BLaER1 (cell line): Measurements from ENCODE around the gene PANK1.

Source experiments
- H3K27ac ChIP-seq: shearing (Covaris generic); formaldehyde crosslinking; 2 replicates; pipeline ENCODE4 v1.8.1; 2022
- H3K27me3 ChIP-seq: shearing (Covaris generic); formaldehyde crosslinking; 2 replicates; pipeline ENCODE4 v1.8.1; 2022
- H3K36me3 ChIP-seq: shearing (Covaris generic); formaldehyde crosslinking; 2 replicates; pipeline ENCODE4 v1.8.1; 2022
- H3K4me1 ChIP-seq: shearing (Covaris generic); formaldehyde crosslinking; 2 replicates; pipeline ENCODE4 v1.8.1; 2022
- H3K4me2 ChIP-seq: shearing (Covaris generic); formaldehyde crosslinking; 2 replicates; pipeline ENCODE4 v1.8.1; 2022
- H3K4me3 ChIP-seq: shearing (Covaris generic); formaldehyde crosslinking; 2 replicates; pipeline ENCODE4 v1.8.1; 2022
- H3K9ac ChIP-seq: shearing (Covaris generic); formaldehyde crosslinking; 2 replicates; pipeline ENCODE4 v1.8.1; 2022
- H3K9me3 ChIP-seq: shearing (Covaris generic); formaldehyde crosslinking; 2 replicates; pipeline ENCODE4 v1.8.1; 2022
- H4K20me1 ChIP-seq: shearing (Covaris generic); formaldehyde crosslinking; 2 replicates; pipeline ENCODE4 v1.8.1; 2022
- Cebpa-rat ChIP-seq: shearing (Covaris generic); IDR thresholded peaks from 2 replicates; pipeline ENCODE4 v1.8.1; 2022

Gene PANK1

GRCh38 chr10:89588671-89589070 is 56.4 kb downstream of the PANK1 start:
- peaks cover 61% of the 10 kb centered on the region for H3K36me3 ChIP-seq
- no peak overlapping the region for H3K4me3 ChIP-seq
- H3K9ac ChIP-seq, result no peak overlapping the region
- H3K4me2 ChIP-seq, result no peak overlapping the region
- no peaks in the 10 kb centered on the region for H3K4me1 ChIP-seq
- H3K27ac ChIP-seq, result no peak overlapping the region
- H4K20me1 ChIP-seq, result no peaks in the 10 kb centered on the region
- TF ChIP-seq Cebpa-rat, result no peak
- H3K27me3 ChIP-seq, result no peaks in the 10 kb centered on the region
- no peaks in the 10 kb centered on the region for H3K9me3 ChIP-seq

- H3K9me3 ChIP-seq, result peaks cover 9% of the 10 kb centered on the region
- H3K36me3 ChIP-seq, result peaks cover 36% of the 10 kb centered on the region
- H3K4me3 ChIP-seq, result no peak overlapping the region
- H3K4me1 ChIP-seq, result no peaks in the 10 kb centered on the region
- H4K20me1 ChIP-seq, result no peaks in the 10 kb centered on the region
- no peak overlapping the region for H3K4me2 ChIP-seq
- no peaks in the 10 kb centered on the region for H3K27me3 ChIP-seq
- no peak overlapping the region for H3K27ac ChIP-seq
- TF ChIP-seq Cebpa-rat, result no peak
- H3K9ac ChIP-seq, result no peak overlapping the region
Measured at GRCh38 chr10:89582022-89582421, 63.0 kb downstream of the PANK1 start.

GRCh38 chr10:89580243-89580642 is 64.8 kb downstream of the PANK1 start:
- H3K4me1 ChIP-seq, result no peaks in the 10 kb centered on the region
- no peak overlapping the region for H3K4me2 ChIP-seq
- no peaks in the 10 kb centered on the region for H3K27me3 ChIP-seq
- H4K20me1 ChIP-seq, result no peaks in the 10 kb centered on the region
- no peak overlapping the region for H3K9ac ChIP-seq
- TF ChIP-seq Cebpa-rat, result no peak
- peaks cover 18% of the 10 kb centered on the region for H3K9me3 ChIP-seq
- peaks cover 24% of the 10 kb centered on the region for H3K36me3 ChIP-seq
- H3K4me3 ChIP-seq, result no peak overlapping the region
- no peak overlapping the region for H3K27ac ChIP-seq

DNA sequence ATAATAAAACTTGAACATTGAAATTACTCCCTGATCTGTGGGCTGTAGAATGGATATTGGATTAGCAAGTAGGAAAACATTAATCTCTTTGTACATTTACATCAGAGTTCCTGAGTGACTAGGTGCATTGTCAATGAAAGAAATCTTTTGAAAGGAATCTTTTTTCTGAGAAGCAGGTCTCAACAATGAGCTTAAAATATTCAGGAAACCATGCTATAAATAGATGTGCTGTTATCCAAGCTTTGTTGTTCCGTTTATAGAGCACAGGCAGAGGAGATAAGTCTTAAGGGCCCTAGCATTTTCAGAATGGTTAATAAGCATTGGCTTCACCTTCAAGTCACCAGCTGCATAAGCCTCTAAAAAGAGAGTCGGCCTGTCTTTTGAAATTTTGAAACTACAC is 68.3 kb downstream of the PANK1 start:
- Histone ChIP-seq H3K4me3 (no peak overlapping the region), H3K4me1 (no peaks in the 10 kb centered on the region), H3K36me3 (peaks cover 17% of the 10 kb centered on the region; the same call in 1 of the 2 replicates), H3K27ac (no peak overlapping the region), H3K9ac (no peak overlapping the region), H3K4me2 (no peak overlapping the region), H4K20me1 (no peaks in the 10 kb centered on the region), H3K27me3 (no peaks in the 10 kb centered on the region), H3K9me3 (peaks cover 18% of the 10 kb centered on the region)
- TF ChIP-seq Cebpa-rat, result no peak

DNA sequence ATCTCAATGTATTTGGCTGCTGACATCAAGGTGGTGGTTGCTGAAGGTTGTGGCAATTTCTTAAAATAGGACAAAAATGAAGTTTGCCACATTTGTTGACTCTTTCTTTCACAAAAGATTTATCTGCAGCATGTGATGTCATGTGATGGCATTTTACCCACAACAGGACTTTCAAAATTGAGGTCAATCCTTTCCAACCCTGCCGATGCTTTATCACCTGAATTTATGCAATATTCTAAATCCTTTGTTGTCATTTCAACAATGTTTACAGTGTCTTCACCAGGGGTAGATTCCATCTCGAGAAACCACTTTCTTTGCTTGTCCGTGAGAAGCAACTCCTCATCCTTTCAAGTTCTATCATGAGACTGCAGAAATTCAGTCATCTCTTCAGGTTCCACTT is 69.0 kb downstream of the PANK1 start:
- Histone ChIP-seq H3K4me2 (no peak overlapping the region), H3K36me3 (peaks cover 17% of the 10 kb centered on the region; the same call in 1 of the 2 replicates), H3K4me1 (no peaks in the 10 kb centered on the region), H3K4me3 (no peak overlapping the region), H4K20me1 (no peaks in the 10 kb centered on the region), H3K27me3 (no peaks in the 10 kb centered on the region), H3K9me3 (peaks cover 18% of the 10 kb centered on the region), H3K27ac (no peak overlapping the region), H3K9ac (no peak overlapping the region)
- TF ChIP-seq Cebpa-rat, result no peak

- Histone ChIP-seq H3K27ac (no peak overlapping the region), H3K4me1 (no peaks in the 10 kb centered on the region), H3K9me3 (peaks cover 18% of the 10 kb centered on the region), H3K27me3 (no peaks in the 10 kb centered on the region), H3K36me3 (peaks cover 9% of the 10 kb centered on the region; the same call in 1 of the 2 replicates), H3K4me3 (no peak overlapping the region), H3K9ac (no peak overlapping the region), H4K20me1 (no peaks in the 10 kb centered on the region), H3K4me2 (no peak overlapping the region)
- no peak for TF ChIP-seq Cebpa-rat
Measured at GRCh38 chr10:89575031-89575430, 70.0 kb downstream of the PANK1 start.

- H3K36me3 ChIP-seq, result peaks cover 7% of the 10 kb centered on the region; the same call in 1 of the 2 replicates
- H3K4me1 ChIP-seq, result no peaks in the 10 kb centered on the region
- H3K4me3 ChIP-seq, result no peak overlapping the region
- H3K9me3 ChIP-seq, result peaks cover 18% of the 10 kb centered on the region
- no peak overlapping the region for H3K9ac ChIP-seq
- no peaks in the 10 kb centered on the region for H4K20me1 ChIP-seq
- H3K27ac ChIP-seq, result no peak overlapping the region
- no peak for TF ChIP-seq Cebpa-rat
- H3K27me3 ChIP-seq, result no peaks in the 10 kb centered on the region
- no peak overlapping the region for H3K4me2 ChIP-seq
Measured at GRCh38 chr10:89574368-89574767, 70.7 kb downstream of the PANK1 start.

- Histone ChIP-seq H3K4me3 (no peak overlapping the region), H3K9ac (no peak overlapping the region), H3K4me1 (no peaks in the 10 kb centered on the region), H3K27ac (no peak overlapping the region), H3K9me3 (no peaks in the 10 kb centered on the region), H3K27me3 (no peaks in the 10 kb centered on the region), H4K20me1 (no peaks in the 10 kb centered on the region), H3K4me2 (no peak overlapping the region), H3K36me3 (no peaks in the 10 kb centered on the region)
- TF ChIP-seq Cebpa-rat, result no peak
Measured at GRCh38 chr10:89567576-89568245, 77.3 kb downstream of the PANK1 start.

DNA sequence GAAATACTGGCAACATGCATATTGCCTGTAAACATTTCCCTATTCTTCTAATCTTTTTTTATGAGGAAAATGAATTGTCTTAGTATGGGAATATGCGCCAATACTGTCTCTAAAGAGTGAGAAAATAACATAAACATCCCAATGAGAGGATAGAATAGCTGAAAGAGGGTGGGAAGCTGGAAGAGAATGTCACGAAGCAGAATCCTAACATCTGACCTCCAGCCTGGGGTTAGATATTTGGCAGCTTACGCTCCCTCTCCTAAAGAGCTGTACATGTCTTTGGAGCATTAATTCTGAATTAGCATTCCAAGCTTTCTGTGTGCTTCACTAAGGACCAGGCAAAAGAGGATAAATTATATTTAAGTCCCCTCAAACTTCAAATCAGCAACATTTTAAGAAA is 78.0 kb downstream of the PANK1 start:
- Histone ChIP-seq H3K4me3 (no peak overlapping the region), H3K4me1 (no peaks in the 10 kb centered on the region), H3K9ac (no peak overlapping the region), H3K9me3 (no peaks in the 10 kb centered on the region), H3K4me2 (no peak overlapping the region), H3K27me3 (no peaks in the 10 kb centered on the region), H4K20me1 (no peaks in the 10 kb centered on the region), H3K36me3 (no peaks in the 10 kb centered on the region), H3K27ac (no peak overlapping the region)
- no peak for TF ChIP-seq Cebpa-rat

DNA sequence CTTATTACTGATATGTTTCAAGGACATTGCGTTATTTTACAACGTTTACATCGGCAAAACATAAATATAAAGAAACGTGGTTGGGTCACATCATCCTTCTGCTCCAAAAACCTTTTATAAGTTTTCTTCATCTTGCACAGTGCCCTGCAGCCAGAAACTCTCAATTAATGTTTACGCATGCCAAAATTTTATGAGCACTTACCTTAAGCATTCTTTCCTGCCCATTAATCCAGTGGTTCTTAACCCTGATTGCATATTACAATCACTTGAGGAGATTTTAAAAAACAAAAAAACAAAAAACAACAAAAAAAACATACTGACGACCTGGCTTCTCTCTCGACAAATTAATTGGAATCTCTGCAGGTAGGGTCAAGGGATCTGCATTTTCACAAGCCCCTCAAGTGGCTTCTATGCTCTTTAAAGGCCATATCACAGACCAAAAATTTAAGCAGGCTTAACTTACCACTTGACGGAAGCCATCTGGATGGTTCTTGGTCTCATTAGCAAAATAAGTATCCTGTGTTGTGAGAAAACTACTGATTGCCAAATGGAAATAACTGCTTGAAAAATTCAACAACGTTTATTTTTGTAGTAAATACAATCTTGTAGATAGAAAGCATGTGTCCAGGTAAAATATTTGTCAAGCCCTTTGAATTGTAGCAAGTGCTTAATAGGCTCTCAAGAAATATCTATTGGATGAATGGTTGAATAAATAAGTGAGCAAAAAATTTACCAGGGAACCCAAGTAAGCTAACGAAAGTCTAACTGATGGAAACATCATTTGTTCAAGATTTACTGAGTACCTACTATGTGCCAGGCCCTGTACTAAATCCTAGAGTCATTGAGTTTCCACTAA is 78.7 kb downstream of the PANK1 start:
- no peak for TF ChIP-seq Cebpa-rat
- H3K36me3 ChIP-seq, result no peaks in the 10 kb centered on the region
- H3K9ac ChIP-seq, result no peak overlapping the region
- H3K27ac ChIP-seq, result no peak overlapping the region
- no peaks in the 10 kb centered on the region for H3K27me3 ChIP-seq
- H3K4me3 ChIP-seq, result no peak overlapping the region
- H3K4me1 ChIP-seq, result no peaks in the 10 kb centered on the region
- no peaks in the 10 kb centered on the region for H3K9me3 ChIP-seq
- no peak overlapping the region for H3K4me2 ChIP-seq
- no peaks in the 10 kb centered on the region for H4K20me1 ChIP-seq
